Thyroid gland (tissue), 4 donors: ENCODE results near the gene CFAP299. TPM values are rescaled to one million over a fixed set of nuclear protein-coding genes. Genes with fewer than 3 reads are reported as not detected.
"Not testable (repeated sequence)": the region's sequence is repeated elsewhere in the genome, so short reads cannot be mapped to it uniquely, and the experiment has no call there.

Source experiments
- DNase-seq, 2 donors: peaks; one replicate each; pipeline ENCODE4 v3.0.0-alpha.2; 2019
- H3K27ac ChIP-seq, 3 donors: fragments of 200-600 bp; sonication (generic); 1 replicate in 2 of 3; 2 replicates in 1 of 3; pipeline ENCODE4 v1.5.1; 2016 to 2019; ENCODE audit warnings: mild to moderate bottlenecking in 1 of 3, moderate library complexity in 1 of 3
- H3K27me3 ChIP-seq: fragments of 200-600 bp; sonication (generic); one replicate; pipeline ENCODE4 v1.5.1; 2019
- H3K36me3 ChIP-seq, 2 donors: fragments of 200-600 bp; sonication (generic); one replicate each; pipeline ENCODE4 v1.5.1; 2016 to 2019
- H3K4me1 ChIP-seq, 2 donors: fragments of 200-600 bp; sonication (generic); one replicate each; pipeline ENCODE4 v1.5.1; 2017 to 2019
- H3K4me3 ChIP-seq, 3 donors: fragments of 200-600 bp; sonication (generic); replicated peaks in 1 of 3; 1 replicate in 2 of 3; 2 replicates in 1 of 3; pipeline ENCODE4 v1.5.1; 2016; ENCODE audit warnings: mild to moderate bottlenecking in 1 of 3
- H3K9me3 ChIP-seq: fragments of 200-600 bp; sonication (generic); one replicate; pipeline ENCODE4 v1.5.1; 2017
- CTCF ChIP-seq, 6 experiments: fragments of 200-600 bp in 3 of 6; fragments of 450-650 bp in 3 of 6; sonication (generic) in 3 of 6; IDR thresholded peaks; one replicate each; pipeline ENCODE4 v1.5.1; 2016 to 2019; ENCODE audit warnings: antibody characterized with exemption in 6 of 6, mild to moderate bottlenecking in 2 of 6, inconsistent platforms in 1 of 6, moderate library complexity in 1 of 6
- POLR2A ChIP-seq, 2 donors: fragments of 450-650 bp; IDR thresholded peaks; one replicate each; pipeline ENCODE4 v1.6.1; 2017; ENCODE audit warnings: antibody characterized with exemption in 2 of 2, mild to moderate bottlenecking in 2 of 2, moderate library complexity in 1 of 2
- WGBS, 2 donors: methylation state at CpG; one replicate each; pipeline ENCODE4 v1.1.5; 2017; 5-methylcytosine and 5-hydroxymethylcytosine counted together
- intact Hi-C: fragments of 100-400 bp; cut with DNase I; formaldehyde crosslinking; loops from one replicate; pipeline ENCODE4 v1.15.1; 2023
- total RNA-seq, 4 donors: library from RNA; depleted of rRNA; stranded (reverse); fragments of >200 nt; gene quantifications; one replicate each; pipeline ENCODE4 v1.2.3, GENCODE V29; 2016

CFAP299 gene
- total RNA-seq, 4 donors from 2014 or later = 1.3 to 2.8 (median 2.7) TPM; not detected in 1

DNA sequence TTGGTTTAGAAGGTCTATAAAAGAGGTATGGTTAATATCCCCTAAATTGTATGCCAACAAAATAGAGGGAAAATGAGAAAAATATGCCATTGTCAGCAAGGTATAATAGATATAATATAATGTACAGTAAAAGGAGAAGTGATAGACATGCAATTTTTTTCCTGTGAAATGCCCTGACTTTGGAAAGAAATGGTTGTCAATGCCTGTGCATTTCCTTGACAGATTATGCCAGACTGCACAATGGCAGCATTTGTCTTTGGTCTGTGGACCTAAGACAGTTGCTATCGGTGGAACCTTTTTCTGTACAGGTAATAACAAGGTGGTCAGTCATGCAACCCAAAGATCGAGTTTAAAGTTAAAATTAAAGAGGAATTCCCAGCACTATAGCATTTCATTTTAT lies 301.7 kb downstream of the CFAP299 start:
- no peak for DNase-seq
- Histone ChIP-seq H3K9me3 (no peaks in the 10 kb centered on the region), H3K27me3 (no peaks in the 10 kb centered on the region), H3K27ac (no peak overlapping the region), H3K4me3 (no peak overlapping the region), H3K36me3 (no peaks in the 10 kb centered on the region), H3K4me1 (no peaks in the 10 kb centered on the region)
- intact Hi-C loops = no loop called here
- TF ChIP-seq CTCF (IDR thresholded peaks at IDR 0.05) (no peak), POLR2A (IDR thresholded peaks at IDR 0.05) (no peak)
- 81 to 88% methylated on average over 2 of the region's 2 CpGs for WGBS, 2 donors

- Histone ChIP-seq H3K27me3 (no peaks in the 10 kb centered on the region), H3K4me3 (no peak overlapping the region), H3K4me1 (no peaks in the 10 kb centered on the region), H3K36me3 (no peaks in the 10 kb centered on the region), H3K9me3 (no peaks in the 10 kb centered on the region), H3K27ac (no peak overlapping the region)
- no peak for DNase-seq
- intact Hi-C loops = no loop called here
- WGBS, 2 donors = 76 to 87% methylated on average over 2 of the region's 2 CpGs
- no peak for TF ChIP-seq CTCF (IDR thresholded peaks at IDR 0.05)
- TF ChIP-seq POLR2A (IDR thresholded peaks at IDR 0.05) = no peak
These were observed 310.5 kb downstream of the CFAP299 start for GRCh38 chr4:80646061-80646460.

DNA sequence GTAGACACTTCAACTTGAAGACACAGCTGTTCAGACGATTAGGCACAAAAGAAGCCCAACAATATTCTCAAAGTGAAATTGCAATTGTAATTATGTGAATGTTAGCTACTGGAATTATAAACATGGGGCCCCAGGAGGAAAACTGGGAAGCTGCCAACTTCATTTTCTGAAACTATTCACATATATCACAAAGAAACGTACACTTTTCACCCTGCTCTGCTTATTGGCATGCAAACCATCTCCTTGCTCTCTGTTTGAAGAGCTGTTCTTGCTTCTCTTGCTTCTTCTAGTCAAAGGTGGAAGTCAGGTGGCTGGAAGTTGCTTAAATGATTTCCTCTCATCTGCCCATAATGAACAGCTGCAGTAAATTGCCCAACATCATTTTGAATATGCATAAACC lies 320.1 kb downstream of the CFAP299 start:
- intact Hi-C loops = no loop called here
- H3K4me3 ChIP-seq = no peak overlapping the region
- DNase-seq = no peak
- WGBS, 2 donors = 31 to 38% methylated on average over 2 of the region's 2 CpGs
- no peaks in the 10 kb centered on the region for H3K27me3 ChIP-seq
- H3K4me1 ChIP-seq = no peaks in the 10 kb centered on the region
- no peaks in the 10 kb centered on the region for H3K9me3 ChIP-seq
- TF ChIP-seq POLR2A (IDR thresholded peaks at IDR 0.05) (no peak), CTCF (IDR thresholded peaks at IDR 0.05) (no peak)
- H3K27ac ChIP-seq = no peak overlapping the region
- no peaks in the 10 kb centered on the region for H3K36me3 ChIP-seq

DNA sequence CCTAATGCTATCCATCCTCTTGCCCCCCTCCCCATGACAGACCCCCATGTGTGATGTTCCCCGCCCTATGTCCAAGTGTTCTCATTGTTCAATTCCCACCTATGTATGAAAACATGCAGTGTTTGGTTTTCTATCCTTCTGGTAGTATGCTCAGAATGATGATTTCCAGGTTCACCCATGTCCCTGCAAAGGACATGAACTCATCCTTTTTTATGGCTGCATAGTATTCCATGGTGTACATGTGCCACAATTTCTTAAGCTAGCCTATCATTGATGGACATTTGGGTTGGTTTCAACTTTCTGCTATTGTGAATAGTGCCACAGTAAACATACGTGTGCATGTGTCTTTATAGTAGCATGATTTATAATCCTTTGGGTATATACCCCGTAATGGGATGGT lies 334.6 kb downstream of the CFAP299 start:
- H3K9me3 ChIP-seq, H3K4me1 ChIP-seq, H3K36me3 ChIP-seq, H3K27me3 ChIP-seq, H3K4me3 ChIP-seq, H3K27ac ChIP-seq, intact Hi-C loops, DNase-seq: not testable (repeated sequence)
- 97 to 98% methylated on average over 3 of the region's 3 CpGs for WGBS, 2 donors

- TF ChIP-seq POLR2A (IDR thresholded peaks at IDR 0.05) = no peak
- TF ChIP-seq CTCF (IDR thresholded peaks at IDR 0.05) = no peak
- H3K4me3 ChIP-seq = no peak overlapping the region
- intact Hi-C loops = no loop called here
- no peaks in the 10 kb centered on the region for H3K4me1 ChIP-seq
- no peaks in the 10 kb centered on the region for H3K9me3 ChIP-seq
- H3K27me3 ChIP-seq = no peaks in the 10 kb centered on the region
- no peak for DNase-seq
- no peak overlapping the region for H3K27ac ChIP-seq
- no peaks in the 10 kb centered on the region for H3K36me3 ChIP-seq
These were observed 342.9 kb downstream of the CFAP299 start for GRCh38 chr4:80678413-80678812.

GRCh38 chr4:80680934-80681333 lies 345.4 kb downstream of the CFAP299 start:
- Histone ChIP-seq H3K27ac (no peak overlapping the region), H3K27me3 (no peaks in the 10 kb centered on the region), H3K4me3 (no peak overlapping the region), H3K36me3 (no peaks in the 10 kb centered on the region), H3K4me1 (no peaks in the 10 kb centered on the region), H3K9me3 (peaks cover 3% of the 10 kb centered on the region)
- no peak for DNase-seq
- no peak for TF ChIP-seq POLR2A (IDR thresholded peaks at IDR 0.05)
- no peak for TF ChIP-seq CTCF (IDR thresholded peaks at IDR 0.05)
- intact Hi-C loops = no loop called here
